Prostate gland (tissue), 2 donors: Measurements from ENCODE around the gene TBX18. TPM values are rescaled to one million over a fixed set of nuclear protein-coding genes. Genes with fewer than 3 reads are reported as not detected.

Source experiments
- DNase-seq: peaks from one replicate; pipeline ENCODE4 v3.0.0-alpha.2; 2019; ENCODE audit warnings: low spot score
- H3K27ac ChIP-seq, 2 donors: fragments of 200-600 bp; sonication (generic); 2 replicates each; pipeline ENCODE4 v1.5.1; 2017 to 2019
- H3K27me3 ChIP-seq: fragments of 200-600 bp; sonication (generic); replicated peaks from 2 replicates; pipeline ENCODE4 v1.5.1; 2019; ENCODE audit not compliant: insufficient read depth
- H3K36me3 ChIP-seq, 2 donors: fragments of 200-600 bp; sonication (generic); 1 replicate in 1 of 2; 2 replicates in 1 of 2; pipeline versions ENCODE4 v1.5.1 to v1.8.1; 2017 to 2019
- H3K4me1 ChIP-seq: fragments of 200-600 bp; sonication (generic); replicated peaks from 2 replicates; pipeline ENCODE4 v1.5.1; 2019
- H3K4me3 ChIP-seq, 2 donors: fragments of 200-600 bp; sonication (generic); 2 replicates each; pipeline ENCODE4 v1.5.1; 2017 to 2019
- H3K9me3 ChIP-seq: fragments of 200-600 bp; sonication (generic); 2 replicates; pipeline ENCODE4 v1.5.1; 2017
- POLR2A ChIP-seq: fragments of 450-650 bp; IDR thresholded peaks from one replicate; pipeline ENCODE4 v1.6.1; 2016; ENCODE audit warnings: antibody characterized with exemption, mild to moderate bottlenecking
- POLR2AphosphoS5 ChIP-seq: sonication (generic); formaldehyde crosslinking; IDR thresholded peaks from one replicate; pipeline ENCODE4 v1.6.1; 2017; ENCODE audit warnings: antibody characterized with exemption
- WGBS: methylation state at CpG from one replicate; pipeline ENCODE4 v1.1.5; 2018; 5-methylcytosine and 5-hydroxymethylcytosine counted together
- intact Hi-C: fragments of 100-400 bp; cut with DNase I; formaldehyde crosslinking; loops from one replicate; pipeline ENCODE4 v1.14.2; 2022
- total RNA-seq, 2 donors: library from RNA; depleted of rRNA; stranded (reverse); fragments of >200 nt; gene quantifications; one replicate each; pipeline ENCODE4 v1.1.0, GENCODE V29; 2016
- TF ChIP-seq, protein P1 (sequence below), 4 experiments: fragments of 200-600 bp in 2 of 4; fragments of 450-650 bp in 2 of 4; sonication (generic) in 2 of 4; IDR thresholded peaks; 1 replicate in 3 of 4; 2 replicates in 1 of 4; pipeline ENCODE4 v1.5.1; 2016 to 2019; ENCODE audit warnings: antibody characterized with exemption in 4 of 4, mild to moderate bottlenecking in 2 of 4, moderate library complexity in 2 of 4

Gene TBX18
- total RNA-seq, 2 donors from 2014 or later, result 0.05 to 3.4 TPM

DNA sequence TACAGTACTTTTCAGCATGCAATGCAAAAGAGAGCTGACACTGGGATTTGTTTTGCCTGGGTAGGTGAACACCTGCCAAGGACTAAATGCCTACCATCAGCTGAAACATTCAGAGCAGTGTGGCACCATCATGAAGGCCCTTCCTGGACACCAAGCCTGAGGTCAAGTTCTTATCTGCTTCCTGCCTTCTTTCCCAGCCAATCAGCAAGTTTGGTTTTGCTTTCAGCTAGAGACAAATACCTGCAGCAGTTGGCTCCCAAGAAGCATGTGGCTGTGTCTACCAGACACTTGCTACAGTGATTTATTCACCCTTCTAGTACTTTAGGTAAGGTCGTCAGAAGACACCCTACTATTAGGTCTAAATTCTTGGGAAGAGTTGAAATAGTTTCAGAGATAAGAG is 112.8 kb downstream of the TBX18 start:
- Histone ChIP-seq H3K27ac (no peak overlapping the region), H3K9me3 (no peaks in the 10 kb centered on the region), H3K27me3 (no peaks in the 10 kb centered on the region), H3K4me1 (no peaks in the 10 kb centered on the region), H3K36me3 (no peaks in the 10 kb centered on the region), H3K4me3 (no peak overlapping the region)
- intact Hi-C loops, result no loop called here
- TF ChIP-seq, protein P1, sequence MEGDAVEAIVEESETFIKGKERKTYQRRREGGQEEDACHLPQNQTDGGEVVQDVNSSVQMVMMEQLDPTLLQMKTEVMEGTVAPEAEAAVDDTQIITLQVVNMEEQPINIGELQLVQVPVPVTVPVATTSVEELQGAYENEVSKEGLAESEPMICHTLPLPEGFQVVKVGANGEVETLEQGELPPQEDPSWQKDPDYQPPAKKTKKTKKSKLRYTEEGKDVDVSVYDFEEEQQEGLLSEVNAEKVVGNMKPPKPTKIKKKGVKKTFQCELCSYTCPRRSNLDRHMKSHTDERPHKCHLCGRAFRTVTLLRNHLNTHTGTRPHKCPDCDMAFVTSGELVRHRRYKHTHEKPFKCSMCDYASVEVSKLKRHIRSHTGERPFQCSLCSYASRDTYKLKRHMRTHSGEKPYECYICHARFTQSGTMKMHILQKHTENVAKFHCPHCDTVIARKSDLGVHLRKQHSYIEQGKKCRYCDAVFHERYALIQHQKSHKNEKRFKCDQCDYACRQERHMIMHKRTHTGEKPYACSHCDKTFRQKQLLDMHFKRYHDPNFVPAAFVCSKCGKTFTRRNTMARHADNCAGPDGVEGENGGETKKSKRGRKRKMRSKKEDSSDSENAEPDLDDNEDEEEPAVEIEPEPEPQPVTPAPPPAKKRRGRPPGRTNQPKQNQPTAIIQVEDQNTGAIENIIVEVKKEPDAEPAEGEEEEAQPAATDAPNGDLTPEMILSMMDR (IDR thresholded peaks at IDR 0.05), result no peak
- no peak for TF ChIP-seq POLR2AphosphoS5
- TF ChIP-seq POLR2A, result no peak
- 74% methylated on average over 1 of the region's 1 CpG for WGBS
- DNase-seq, result no peak

DNA sequence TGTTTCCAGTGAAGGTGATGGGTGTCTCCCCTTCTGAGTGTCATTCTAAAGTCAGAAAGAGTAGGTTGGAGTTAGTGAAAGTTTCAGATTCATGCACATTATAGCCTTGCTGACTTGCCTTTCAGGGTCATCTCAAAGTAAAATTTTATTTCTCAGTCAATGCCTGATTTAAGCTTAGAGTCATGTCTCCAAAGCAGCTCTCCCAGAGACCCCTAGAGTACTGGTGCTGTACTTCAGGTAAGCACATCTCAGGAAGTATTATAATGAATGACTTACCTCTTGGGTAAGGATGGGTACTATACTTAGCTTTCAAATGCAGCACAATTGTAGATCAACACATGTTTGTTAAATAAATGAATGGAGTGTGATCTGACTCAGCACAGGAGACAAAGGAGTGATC is 116.0 kb downstream of the TBX18 start:
- TF ChIP-seq POLR2AphosphoS5 (no peak), POLR2A (no peak)
- TF ChIP-seq, protein P1 (IDR thresholded peaks at IDR 0.05), result no peak
- Histone ChIP-seq H3K36me3 (no peaks in the 10 kb centered on the region), H3K4me1 (no peaks in the 10 kb centered on the region), H3K27ac (no peak overlapping the region), H3K4me3 (no peak overlapping the region), H3K9me3 (no peaks in the 10 kb centered on the region), H3K27me3 (no peaks in the 10 kb centered on the region)
- no peak for DNase-seq
- intact Hi-C loops, result no loop called here

DNA sequence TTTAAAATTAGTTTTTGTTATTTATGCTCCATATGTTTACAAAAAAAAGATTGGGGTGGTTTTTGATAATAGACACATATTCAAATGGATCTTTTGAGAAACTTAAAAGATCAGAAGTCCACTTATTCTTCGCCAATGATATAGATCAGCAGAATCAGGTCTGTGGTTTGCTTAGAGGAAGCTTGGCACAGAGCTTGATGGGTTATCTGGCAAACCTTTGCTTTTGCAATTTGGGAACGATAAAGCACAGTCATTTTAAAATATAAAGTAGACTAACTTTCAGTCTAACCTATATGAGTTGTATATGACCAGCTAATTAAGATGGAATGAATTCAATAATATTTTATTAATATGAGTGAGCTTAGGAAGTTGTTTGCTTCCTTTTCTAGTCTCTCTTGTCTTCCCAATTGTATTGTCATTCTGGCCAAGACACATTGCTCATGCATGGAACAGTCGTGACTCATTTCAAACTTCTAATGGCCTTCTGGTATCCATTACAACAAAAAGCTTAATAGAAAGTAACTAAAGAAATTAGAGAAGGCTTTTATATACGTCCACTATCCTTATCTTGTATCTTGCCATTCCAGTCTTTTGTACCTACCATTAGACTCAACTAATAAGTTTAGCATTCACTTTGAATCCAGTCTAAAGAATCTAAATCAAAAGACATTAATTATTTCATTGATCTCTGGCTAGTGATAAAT is 118.7 kb downstream of the TBX18 start:
- Histone ChIP-seq H3K27ac (no peak overlapping the region), H3K4me1 (no peaks in the 10 kb centered on the region), H3K27me3 (no peaks in the 10 kb centered on the region), H3K4me3 (no peak overlapping the region), H3K36me3 (no peaks in the 10 kb centered on the region), H3K9me3 (no peaks in the 10 kb centered on the region)
- TF ChIP-seq POLR2A, result no peak
- 65% methylated on average over 4 of the region's 4 CpGs for WGBS
- intact Hi-C loops, result no loop called here
- no peak for DNase-seq

DNA sequence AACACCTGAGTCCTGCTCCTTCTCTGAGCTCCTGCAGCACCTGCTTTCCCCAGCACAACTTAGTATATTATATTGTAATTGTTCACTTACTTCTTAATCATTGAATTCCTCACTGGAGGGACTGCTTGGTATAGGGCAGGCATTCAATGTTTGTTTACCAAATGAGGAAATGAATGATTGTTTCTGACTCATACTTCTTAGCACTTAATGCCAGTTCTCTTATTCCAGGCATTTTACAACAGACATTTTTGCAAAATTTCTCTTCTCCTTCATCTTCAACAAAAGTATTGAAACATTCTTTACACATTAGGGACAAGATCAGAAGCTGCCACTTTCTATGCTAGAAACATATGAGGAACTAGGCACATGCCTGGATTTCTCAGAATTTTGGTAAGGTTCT is 119.4 kb downstream of the TBX18 start:
- H3K4me1 ChIP-seq, result no peaks in the 10 kb centered on the region
- intact Hi-C loops, result no loop called here
- no peak for TF ChIP-seq POLR2AphosphoS5
- no peak for TF ChIP-seq POLR2A
- TF ChIP-seq, protein P1 (IDR thresholded peaks at IDR 0.05), result no peak
- H3K36me3 ChIP-seq, result no peaks in the 10 kb centered on the region
- DNase-seq, result no peak
- no peaks in the 10 kb centered on the region for H3K9me3 ChIP-seq
- no peaks in the 10 kb centered on the region for H3K27me3 ChIP-seq
- no peak overlapping the region for H3K27ac ChIP-seq
- H3K4me3 ChIP-seq, result no peak overlapping the region

DNA sequence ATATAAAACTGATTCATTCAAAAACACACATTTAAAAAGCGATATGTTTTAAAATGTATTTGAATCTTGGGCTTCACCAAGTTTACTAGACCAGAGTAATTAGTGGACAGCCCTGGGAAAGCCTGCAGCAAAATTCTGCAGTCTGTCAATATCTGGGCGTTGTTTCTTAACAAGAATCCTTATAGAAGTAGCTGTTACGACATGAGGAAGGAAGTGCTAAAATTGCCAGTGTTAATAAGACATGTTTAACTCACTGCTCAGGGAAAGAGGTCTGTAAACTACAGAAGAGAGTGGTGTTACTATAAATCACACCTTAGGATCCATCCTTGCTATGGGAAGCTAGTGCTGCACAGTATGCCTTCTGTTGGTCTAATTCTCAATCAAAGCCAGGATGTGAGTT is 120.6 kb downstream of the TBX18 start:
- TF ChIP-seq, protein P1 (IDR thresholded peaks at IDR 0.05), result no peak
- TF ChIP-seq POLR2AphosphoS5 (no peak), POLR2A (no peak)
- Histone ChIP-seq H3K4me3 (no peak overlapping the region), H3K36me3 (no peaks in the 10 kb centered on the region), H3K4me1 (no peaks in the 10 kb centered on the region), H3K9me3 (no peaks in the 10 kb centered on the region), H3K27me3 (no peaks in the 10 kb centered on the region), H3K27ac (no peak overlapping the region)
- DNase-seq, result no peak
- WGBS, result 57% methylated on average over 3 of the region's 3 CpGs
- intact Hi-C loops, result no loop called here
